ENCODE data around the gene CYB561.

CYB561 gene

DNA sequence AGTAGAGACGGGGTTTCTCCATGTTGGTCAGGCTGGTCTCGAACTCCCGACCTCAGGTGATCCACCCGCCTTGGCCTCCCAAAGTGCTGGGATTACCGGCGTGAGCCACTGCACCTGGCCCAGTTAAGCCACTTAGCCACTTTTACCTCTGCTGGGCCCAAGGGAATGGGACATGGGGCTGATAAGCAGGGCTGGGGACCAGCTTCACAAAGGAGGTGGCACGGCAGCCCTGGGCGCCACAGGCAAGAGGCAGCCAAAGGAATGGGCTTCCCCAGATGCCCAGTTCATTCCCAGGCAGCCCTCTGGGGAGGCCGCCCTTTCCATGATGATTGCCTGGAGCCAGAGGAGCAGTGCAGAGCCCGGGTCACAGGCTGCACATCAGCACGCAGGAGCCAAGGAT is 5.0 kb upstream of the CYB561 start:
- no peak for DNase-seq (ENCODE audit: low read depth in 2 of 2)

- no peak for DNase-seq (ENCODE audit: low read depth in 2 of 2)
These were observed 4.4 kb upstream of the CYB561 start for GRCh38 chr17:63450551-63450950.

GRCh38 chr17:63448655-63449054 is 2.5 kb upstream of the CYB561 start:
- no peak for DNase-seq (ENCODE audit: low read depth in 2 of 2)

GRCh38 chr17:63447471-63448009 is 1.4 kb upstream of the CYB561 start:
- no peak for DNase-seq (ENCODE audit: low read depth in 2 of 2)

DNA sequence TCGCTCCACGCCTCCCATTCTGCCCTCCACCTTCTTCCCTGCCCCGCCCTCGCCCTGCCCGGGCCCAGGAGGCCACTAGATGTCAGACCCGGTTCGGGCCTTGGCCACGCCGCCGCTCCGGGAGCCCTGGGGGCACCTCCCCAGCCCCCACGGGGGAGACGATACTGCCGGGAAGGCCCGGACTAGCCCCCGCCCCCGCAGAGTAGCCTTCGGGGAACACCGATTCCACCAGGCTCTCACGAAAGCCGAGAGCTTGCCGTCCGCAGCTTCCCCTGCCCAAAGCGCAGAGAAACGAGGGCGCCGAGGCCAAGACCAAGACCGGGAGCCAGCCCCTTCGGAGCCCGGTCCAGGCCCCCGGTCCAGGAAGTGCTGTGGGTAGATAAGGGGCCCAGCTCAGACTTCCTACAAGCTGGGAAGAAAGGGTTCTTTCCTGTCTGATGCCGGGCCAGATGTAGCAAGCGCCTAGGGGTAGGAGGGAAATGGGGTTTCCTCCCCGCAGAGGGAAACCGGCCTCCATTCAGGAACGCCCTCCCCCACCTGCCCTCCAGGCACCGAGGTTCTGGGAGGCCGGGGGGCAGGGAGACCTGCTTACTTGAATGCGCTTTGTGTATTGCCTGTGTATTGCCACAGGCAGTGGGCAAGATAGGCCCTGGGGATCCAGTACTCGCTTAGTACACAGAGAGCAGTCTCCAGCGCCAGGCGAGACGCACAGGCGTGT is 806 bp upstream of the CYB561 start:
- no peak for DNase-seq (ENCODE audit: low read depth in 2 of 2)

- DNase-seq (ENCODE audit: low read depth in 2 of 2), result no peak
These were observed 544 bp downstream of the CYB561 start for GRCh38 chr17:63445571-63445953.

DNA sequence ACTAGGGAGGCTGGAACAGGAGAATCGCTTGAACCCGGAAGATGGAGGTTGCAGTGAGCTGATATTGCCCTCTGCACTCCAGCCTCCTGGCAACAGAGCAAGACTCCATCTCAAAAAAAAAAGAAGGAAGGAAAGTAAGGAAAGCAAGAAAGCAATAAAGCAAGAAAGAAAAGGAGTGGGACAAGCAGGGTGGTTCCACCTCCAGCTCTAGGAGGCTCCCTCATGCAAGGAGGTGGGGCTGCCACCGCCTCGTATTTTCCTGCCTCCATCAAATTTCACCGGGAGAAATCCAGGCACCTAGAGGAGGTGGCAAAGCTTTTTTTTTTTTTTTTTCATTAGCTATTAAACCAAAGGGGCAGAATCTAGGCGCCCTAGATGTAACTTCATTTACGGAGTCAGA is 1.0 kb downstream of the CYB561 start:
- DNase-seq (ENCODE audit: low read depth in 2 of 2), result no peak

DNA sequence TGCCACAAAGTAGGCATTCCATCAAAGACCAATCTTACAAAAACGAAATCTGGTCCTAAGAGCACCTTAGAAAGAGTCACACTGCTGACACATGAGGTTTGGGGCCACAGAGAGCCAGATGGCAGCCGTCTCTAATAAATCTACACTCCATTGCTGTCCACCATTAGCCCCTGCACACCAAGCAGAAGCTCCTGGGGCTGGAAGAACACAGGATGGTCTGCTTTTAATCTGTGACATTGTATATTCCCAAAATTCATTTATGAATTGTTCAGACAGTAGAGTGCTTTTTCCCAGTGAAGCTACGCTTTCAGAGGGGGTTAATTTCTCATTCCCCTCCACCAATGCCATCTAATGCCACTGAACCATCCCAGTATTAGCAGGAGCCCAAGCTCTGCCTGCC is 1.6 kb downstream of the CYB561 start:
- DNase-seq (ENCODE audit: low read depth in 2 of 2), result no peak

DNA sequence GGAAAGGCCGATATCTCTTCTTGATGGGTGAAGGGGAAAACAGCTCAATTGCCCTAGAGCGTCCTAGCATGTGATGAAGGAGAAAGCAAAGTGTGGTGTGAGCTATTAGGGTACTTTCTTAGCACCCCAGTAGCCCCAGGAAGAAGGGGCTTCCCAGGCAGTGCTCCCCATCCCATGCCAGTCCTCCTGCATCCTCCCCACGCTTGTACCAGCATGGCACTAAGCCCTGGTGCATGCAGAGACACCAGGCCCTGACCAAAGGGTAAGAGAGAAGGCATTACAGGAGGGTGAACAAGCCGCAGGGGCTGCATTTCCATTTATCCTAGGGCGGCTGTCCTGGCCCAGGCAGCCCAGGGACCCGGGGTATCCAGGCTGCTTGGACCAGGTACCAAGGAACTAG is 3.1 kb downstream of the CYB561 start:
- DNase-seq (ENCODE audit: low read depth in 2 of 2), result no peak

GRCh38 chr17:63442549-63443035 is 3.5 kb downstream of the CYB561 start:
- no peak for DNase-seq (ENCODE audit: low read depth in 2 of 2)

- DNase-seq (ENCODE audit: low read depth in 2 of 2), result no peak
These were observed 4.0 kb downstream of the CYB561 start for GRCh38 chr17:63442074-63442473.

DNA sequence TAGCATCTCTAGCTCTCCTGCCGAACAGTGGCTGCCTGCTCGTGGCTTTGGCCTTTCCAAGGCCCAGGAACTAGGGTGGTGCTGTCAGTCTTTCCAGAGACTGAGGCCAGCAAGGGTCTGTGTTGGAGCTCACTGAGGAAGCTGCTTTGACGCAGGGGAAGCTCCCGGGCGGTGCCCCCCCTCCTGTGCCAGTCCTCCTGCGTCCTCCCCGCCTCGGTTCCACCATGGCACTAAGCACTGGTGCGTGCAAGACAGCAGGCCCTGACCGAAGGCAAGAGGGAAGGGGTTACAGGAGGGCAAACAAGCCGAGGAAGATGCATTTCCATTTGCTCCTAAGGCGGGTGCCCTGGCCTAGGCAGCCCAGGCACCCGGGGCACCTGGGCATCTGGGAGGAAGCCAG is 4.5 kb downstream of the CYB561 start:
- no peak for DNase-seq (ENCODE audit: low read depth in 2 of 2)

DNA sequence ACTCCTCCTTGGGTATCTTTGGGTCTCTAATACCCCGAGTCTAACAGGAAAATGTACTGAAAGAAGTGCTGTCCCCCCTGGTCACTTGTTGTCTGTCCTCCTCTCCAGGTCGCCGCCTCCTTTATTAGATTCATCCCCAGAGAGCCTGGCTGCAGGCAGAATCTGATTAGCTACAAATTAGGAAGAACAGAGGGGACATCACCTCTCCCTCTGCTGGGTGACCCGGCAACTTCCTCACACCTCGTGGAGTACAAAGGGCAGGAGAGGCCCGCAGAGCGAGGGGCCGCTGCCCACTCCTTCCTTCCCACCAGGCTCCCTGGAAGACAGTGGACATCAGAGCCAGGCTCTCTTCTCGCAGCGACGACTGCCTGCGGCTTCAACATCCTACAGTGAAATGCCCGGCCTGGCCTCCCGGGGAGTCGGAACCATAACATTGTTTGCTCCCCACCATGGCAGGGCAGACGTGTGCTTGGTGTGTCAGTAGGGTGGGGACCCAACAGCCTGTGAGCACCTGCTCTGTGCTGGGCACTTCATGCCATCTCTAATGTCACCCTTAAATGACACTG is 5.3 kb downstream of the CYB561 start:
- DNase-seq (ENCODE audit: low read depth in 2 of 2), result no peak

DNA sequence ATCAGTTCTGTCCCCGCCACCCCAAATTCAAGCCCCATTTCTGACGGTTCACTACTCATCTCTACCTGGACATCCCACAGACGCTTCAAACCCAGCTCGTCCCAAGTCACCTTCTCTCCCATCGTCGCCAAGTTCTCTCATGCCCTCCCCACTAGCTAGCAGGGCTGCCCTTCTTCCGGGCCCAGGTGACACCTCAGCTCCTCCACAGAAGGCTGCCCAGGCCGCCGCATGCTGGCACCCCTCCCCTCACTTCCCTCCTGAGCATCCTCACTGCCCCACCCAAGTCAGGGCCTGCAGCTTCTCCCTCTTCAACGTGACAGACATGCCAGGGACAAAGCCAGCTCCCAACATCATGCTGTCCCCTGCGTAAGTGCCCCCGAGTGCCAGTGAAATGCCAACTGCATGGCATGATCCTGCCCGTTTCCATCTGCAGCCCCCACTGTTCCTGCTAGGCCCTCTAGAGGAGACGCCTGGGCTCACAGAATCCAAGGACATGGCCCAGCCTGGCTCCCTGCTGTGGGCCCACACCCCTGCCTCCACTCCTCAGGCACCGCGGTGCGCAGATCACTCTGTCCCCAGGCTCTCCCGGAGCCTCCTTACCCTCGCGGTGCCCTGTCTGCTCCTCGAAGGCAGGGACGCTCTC is 5.9 kb downstream of the CYB561 start:
- DNase-seq (ENCODE audit: low read depth in 2 of 2), result no peak

DNA sequence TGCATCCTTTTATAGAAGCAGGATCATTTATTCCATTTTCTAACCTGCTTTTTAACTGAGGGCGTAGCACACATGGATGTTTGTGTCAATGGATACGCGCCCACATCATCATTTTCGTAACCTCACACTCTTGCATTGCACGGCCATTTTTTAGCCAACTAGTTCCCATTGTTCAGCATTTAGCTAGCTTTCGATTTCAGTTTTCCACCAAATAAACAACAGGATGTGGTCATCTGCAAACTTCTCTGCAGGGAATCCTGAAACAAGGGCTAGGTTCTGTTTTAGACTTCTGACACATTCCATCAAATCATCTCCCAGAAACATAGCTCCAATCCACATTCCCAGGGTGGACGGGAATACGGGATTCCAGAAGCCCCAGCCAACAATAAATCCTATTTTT is 6.4 kb downstream of the CYB561 start:
- DNase-seq (ENCODE audit: low read depth in 2 of 2), result no peak

DNA sequence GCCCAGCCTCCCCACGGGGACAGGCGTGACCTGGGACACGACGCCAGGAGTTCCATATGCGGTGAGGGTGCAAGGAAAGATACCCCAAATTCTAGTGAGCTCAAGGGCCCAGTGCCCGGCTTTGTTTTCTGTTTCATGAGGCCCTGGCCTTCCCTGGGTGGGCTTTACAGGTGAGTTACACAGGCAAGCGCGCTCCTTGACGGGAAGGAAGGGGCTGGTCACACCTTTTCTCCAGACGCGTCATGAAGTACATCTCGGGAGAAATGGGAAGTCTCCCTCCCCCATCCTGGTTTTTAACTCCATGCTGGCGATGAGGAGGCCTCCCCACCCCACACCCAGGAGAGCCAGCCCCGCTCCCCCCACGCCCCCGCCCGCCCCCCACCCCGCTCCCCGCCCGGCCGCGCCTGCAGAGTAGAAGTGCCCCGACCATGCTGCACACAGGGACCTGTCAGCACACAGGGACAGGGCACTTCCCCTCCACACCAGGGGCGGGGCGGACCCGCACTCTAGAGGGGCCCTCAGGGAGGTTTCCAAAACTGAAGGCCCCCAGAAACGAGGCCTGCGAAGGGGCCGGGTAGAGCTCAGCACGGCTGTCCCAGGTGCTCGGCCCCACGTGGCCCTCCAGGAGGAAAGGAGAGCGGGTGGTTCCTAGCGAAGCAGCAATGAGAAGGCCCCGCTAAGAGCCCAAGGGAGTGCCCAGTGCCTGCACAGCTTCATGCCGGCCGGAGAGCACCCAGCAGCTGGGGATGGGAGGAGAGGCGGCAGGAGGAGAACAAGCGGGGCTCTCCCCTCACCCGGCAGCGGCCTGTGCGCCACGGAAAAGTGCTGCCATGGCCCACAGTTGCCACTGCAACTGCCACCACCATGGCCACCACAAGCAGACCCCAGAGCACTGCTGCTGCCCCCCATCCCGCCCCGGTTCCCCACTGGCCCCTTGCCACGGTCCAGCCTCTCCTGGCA is 7.7 kb downstream of the CYB561 start:
- DNase-seq (ENCODE audit: low read depth in 2 of 2), result no peak

DNA sequence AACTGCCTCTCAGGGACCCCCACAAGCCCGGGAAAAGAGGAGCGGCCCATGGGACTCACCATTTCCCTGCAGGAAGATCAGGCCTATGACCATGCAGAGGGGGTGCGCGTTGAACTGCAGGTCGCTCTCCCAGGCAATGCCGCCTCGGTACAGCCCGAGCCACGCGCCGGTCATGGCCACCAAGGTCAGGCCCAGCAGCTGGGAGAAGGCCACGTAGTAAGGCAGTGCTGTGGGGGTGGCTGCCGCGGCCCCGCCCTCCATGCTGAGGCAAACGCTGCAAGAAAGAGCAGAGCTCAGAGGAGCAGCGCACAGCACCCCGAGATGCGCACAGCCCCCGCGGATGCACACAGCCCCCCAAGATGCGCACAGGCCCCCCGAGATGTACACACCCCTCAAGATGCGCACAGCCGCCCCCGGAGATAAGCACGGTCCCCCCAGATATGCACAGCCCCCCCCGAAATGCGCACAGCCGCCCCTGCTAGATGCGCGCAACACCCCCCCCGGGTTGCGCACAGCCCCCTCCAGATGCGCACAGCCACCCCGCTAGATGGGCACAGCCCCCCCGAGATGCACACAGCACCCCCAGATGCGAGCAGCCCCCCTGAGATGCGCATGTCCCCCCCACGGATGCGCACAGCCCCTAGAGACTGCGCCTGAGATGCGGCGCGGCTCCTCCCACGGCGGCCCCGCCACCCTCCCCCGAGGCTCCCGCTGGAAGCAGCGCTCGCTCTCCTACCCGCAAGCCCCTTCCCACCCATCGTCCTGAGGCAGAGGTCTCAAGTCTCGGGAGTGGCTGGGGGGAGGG is 8.6 kb downstream of the CYB561 start:
- DNase-seq (ENCODE audit: low read depth in 2 of 2), result no peak

DNA sequence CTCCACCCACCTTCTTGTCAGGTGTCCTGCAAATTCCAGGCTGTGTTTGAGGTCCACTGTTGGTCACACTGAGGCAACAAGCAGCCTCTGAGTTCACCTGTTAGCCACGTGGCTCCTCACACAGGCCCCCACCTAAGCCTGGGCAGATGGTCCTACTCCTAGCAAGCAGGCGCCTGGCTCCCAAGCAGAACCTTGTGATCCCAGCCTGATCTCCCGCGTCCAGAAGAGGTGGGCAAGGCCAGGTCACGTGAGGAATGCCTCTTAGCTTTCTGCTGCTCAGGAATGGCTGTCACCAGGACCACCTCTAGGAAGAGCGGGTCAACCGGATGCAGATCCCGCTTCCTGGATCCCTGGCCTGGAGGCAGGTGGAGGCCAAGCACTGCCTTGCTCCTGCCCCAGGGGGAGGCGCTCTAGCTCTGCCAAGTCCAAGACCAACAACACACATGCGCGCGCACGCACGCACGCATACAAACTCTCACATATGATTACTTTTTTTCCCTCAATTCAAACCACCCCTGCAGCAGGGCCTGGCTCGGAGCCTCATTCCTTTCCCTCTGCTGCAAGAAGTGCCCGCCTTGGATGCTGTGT is 9.5 kb downstream of the CYB561 start:
- no peak for DNase-seq (ENCODE audit: low read depth in 2 of 2)

DNA sequence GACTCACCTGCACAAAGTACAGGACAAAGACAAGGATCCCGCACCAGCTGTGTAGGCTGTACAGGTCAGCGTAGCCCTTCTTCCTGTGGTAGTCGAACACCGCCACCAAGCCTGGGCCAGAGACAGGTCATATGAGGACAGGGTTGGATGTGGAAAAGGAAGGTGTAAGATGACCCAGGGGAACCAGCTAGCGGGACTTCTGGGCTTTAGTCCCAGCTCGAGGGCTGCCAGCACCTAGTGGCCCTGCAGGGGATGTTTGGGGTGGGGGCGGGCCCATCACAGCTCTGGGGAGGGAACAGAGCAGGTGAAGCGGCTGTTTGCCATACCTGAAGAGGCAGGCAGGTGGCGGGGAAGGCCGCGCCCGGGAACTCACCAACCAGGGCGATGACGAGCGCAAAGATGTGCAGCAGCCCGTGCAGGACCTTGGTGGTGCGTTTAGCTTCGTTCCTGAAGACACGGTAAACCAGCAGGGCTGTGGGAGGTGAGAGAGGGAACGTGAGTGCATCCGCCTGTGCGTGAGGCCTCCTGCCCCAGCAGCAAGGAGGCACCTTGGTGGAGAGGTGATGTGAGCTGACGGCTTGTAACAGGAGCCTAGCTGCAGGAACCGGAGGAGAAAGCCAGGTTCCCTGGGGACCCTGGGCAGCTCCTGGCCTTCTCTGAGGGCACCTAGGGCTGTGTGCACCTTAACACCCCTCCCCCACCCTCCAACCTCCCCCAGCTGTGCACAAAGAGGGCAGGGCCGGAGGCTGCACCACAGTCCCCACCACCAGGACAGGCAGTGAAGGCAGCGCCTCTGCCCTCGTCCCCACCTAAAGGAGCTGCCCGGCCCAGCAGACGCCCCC is 10.2 kb downstream of the CYB561 start:
- no peak for DNase-seq (ENCODE audit: low read depth in 2 of 2)

Measured in fibroblast of skin of left biceps (primary cell).